IMR-90 (cell line): ENCODE measurements around the gene AMBRA1. TPM values are rescaled to one million over a fixed set of nuclear protein-coding genes. Genes with fewer than 3 reads are reported as not detected.

Source experiments
- ATAC-seq: fragments of 200-7000 bp; cut with Tn5 transposase; 2 replicates; pipeline ENCODE4 v1.9.1; 2020; ENCODE audit warnings: low read depth, mild to moderate bottlenecking, moderate library complexity
- BruUV-seq: library from RNA; stranded (reverse); fragments of 400-500 nt; replicated peaks from 2 replicates; lab custom pipeline; 2021; lab: Mats Ljungman, UMichigan
- CTCF ChIA-PET: fragments of 300-600 bp; formaldehyde crosslinking; extraction: SDS; loops from one replicate; lab custom pipeline; 2021; ENCODE audit warnings: antibody characterized with exemption; lab: Yijun Ruan, JAX
- POLR2A ChIA-PET: fragments of 300-600 bp; sonication (Branson Sonifier 250); formaldehyde crosslinking; loops from one replicate; lab custom pipeline; 2022; ENCODE audit warnings: antibody characterized with exemption; ENCODE audit not compliant: unreplicated experiment; lab: Charles Lee
- DNase-seq: peaks from one replicate; pipeline ENCODE4 v3.0.0; 2013
- H2AFZ ChIP-seq: replicated peaks from 2 replicates; pipeline ENCODE3; 2013; ENCODE audit warnings: low read length, mild to moderate bottlenecking; ENCODE audit not compliant: poor library complexity
- H2AK5ac ChIP-seq: 2 replicates; pipeline ENCODE4 v1.6.1; 2013; ENCODE audit warnings: low read depth, low read length, inconsistent platforms
- H2AK9ac ChIP-seq: replicated peaks from 2 replicates; pipeline ENCODE3; 2013; ENCODE audit warnings: mild to moderate bottlenecking, low read depth, low read length, moderate library complexity; ENCODE audit not compliant: poor library complexity
- H2BK120ac ChIP-seq: 2 replicates; pipeline ENCODE4 v1.6.1; 2013; ENCODE audit warnings: low read depth, low read length, inconsistent platforms
- H2BK15ac ChIP-seq: 3 replicates; pipeline ENCODE4 v1.6.1; 2013; ENCODE audit warnings: low read depth, low read length, inconsistent platforms
- H2BK20ac ChIP-seq: 2 replicates; pipeline ENCODE4 v1.6.1; 2013; ENCODE audit warnings: low read depth, mild to moderate bottlenecking, inconsistent platforms, low read length, moderate library complexity
- H2BK5ac ChIP-seq: 2 replicates; pipeline ENCODE4 v1.6.1; 2013; ENCODE audit warnings: mild to moderate bottlenecking, low read depth, low read length, inconsistent platforms; ENCODE audit not compliant: poor library complexity, severe bottlenecking
- H3K14ac ChIP-seq: replicated peaks from 2 replicates; pipeline ENCODE4 v1.6.1; 2013; ENCODE audit warnings: low read depth, low read length, inconsistent platforms
- H3K18ac ChIP-seq: 2 replicates; pipeline ENCODE4 v1.6.1; 2013; ENCODE audit warnings: low read depth, low read length, control low read depth
- H3K23ac ChIP-seq: 2 replicates; pipeline ENCODE4 v1.6.1; 2013; ENCODE audit warnings: low read depth, low read length, inconsistent platforms
- H3K27ac ChIP-seq: 2 replicates; pipeline ENCODE4 v1.5.1; 2013; ENCODE audit warnings: mild to moderate bottlenecking, control low read depth, low read length; ENCODE audit not compliant: insufficient read depth
- H3K27me3 ChIP-seq: 2 replicates; pipeline ENCODE4 v1.6.1; 2013; ENCODE audit warnings: low read length; ENCODE audit not compliant: control insufficient read depth, insufficient read depth
- H3K36me3 ChIP-seq: 2 replicates; pipeline ENCODE4 v1.6.1; 2013; ENCODE audit warnings: low read length, mixed read lengths; ENCODE audit not compliant: control insufficient read depth, insufficient read depth
- H3K4ac ChIP-seq: 2 replicates; pipeline ENCODE4 v1.6.1; 2013; ENCODE audit warnings: low read depth, low read length, inconsistent platforms
- H3K4me1 ChIP-seq: 2 replicates; pipeline ENCODE4 v1.6.1; 2013; ENCODE audit warnings: low read length, mixed read lengths; ENCODE audit not compliant: control insufficient read depth, insufficient read depth
- H3K4me2 ChIP-seq: 2 replicates; pipeline ENCODE4 v1.6.1; 2013; ENCODE audit warnings: low read depth, mild to moderate bottlenecking, control low read depth, low read length, moderate library complexity
- H3K4me3 ChIP-seq: 2 replicates; pipeline ENCODE4 v1.5.1; 2013; ENCODE audit warnings: low read depth, mild to moderate bottlenecking, control low read depth, low read length, moderate library complexity; ENCODE audit not compliant: insufficient read depth
- H3K56ac ChIP-seq: 2 replicates; pipeline ENCODE4 v1.6.1; 2013; ENCODE audit warnings: low read length, inconsistent platforms; ENCODE audit not compliant: insufficient read depth; ENCODE audit errors: extremely low read depth
- H3K79me1 ChIP-seq, 2 experiments: 2 replicates each; pipeline ENCODE4 v1.6.1; 2013; ENCODE audit warnings: low read length in 2 of 2, inconsistent platforms in 1 of 2, low read depth in 1 of 2
- H3K9ac ChIP-seq: 2 replicates; pipeline ENCODE4 v1.6.1; 2013; ENCODE audit warnings: low read depth, low read length, control low read depth
- H3K9me1 ChIP-seq: 2 replicates; pipeline ENCODE4 v1.6.1; 2013; ENCODE audit warnings: low read length, inconsistent platforms; ENCODE audit not compliant: insufficient read depth
- H3K9me3 ChIP-seq: 2 replicates; pipeline ENCODE4 v1.6.1; 2013; ENCODE audit warnings: low read length; ENCODE audit not compliant: control insufficient read depth, insufficient read depth
- H4K20me1 ChIP-seq: 2 replicates; pipeline ENCODE4 v1.6.1; 2013; ENCODE audit warnings: low read length, inconsistent platforms; ENCODE audit not compliant: insufficient read depth
- H4K5ac ChIP-seq: 2 replicates; pipeline ENCODE4 v1.6.1; 2013; ENCODE audit warnings: mild to moderate bottlenecking, low read depth, low read length, control low read depth
- H4K8ac ChIP-seq, 2 experiments: 2 replicates each; pipeline ENCODE4 v1.6.1; 2013; ENCODE audit warnings: low read depth in 2 of 2, low read length in 2 of 2, control low read depth in 1 of 2, inconsistent platforms in 1 of 2
- H4K91ac ChIP-seq: 2 replicates; pipeline ENCODE4 v1.6.1; 2013; ENCODE audit warnings: low read depth, low read length, inconsistent platforms; ENCODE audit not compliant: insufficient read depth
- CEBPB ChIP-seq: IDR thresholded peaks from 2 replicates; pipeline ENCODE4 v1.6.1; 2012; ENCODE audit warnings: low read depth, low read length, improper control_type of control experiment
- WGBS, 2 experiments: methylation state at CpG; one replicate each; pipeline versions ENCODE4 v1.1.5 to v1.1.7; 2013; ENCODE audit warnings: missing lambda C conversion rate in 2 of 2; ENCODE audit not compliant: insufficient read length in 1 of 2; ENCODE audit errors: extremely low coverage in 2 of 2; 5-methylcytosine and 5-hydroxymethylcytosine counted together
- dilution Hi-C: fragments of 300-500 bp; cut with HindIII; formaldehyde crosslinking; loops from one replicate; pipeline ENCODE4 v1.14.3; 2018; ENCODE audit warnings: low sequenced_read_pairs; ENCODE audit not compliant: unreplicated experiment
- in situ Hi-C: fragments of 300-500 bp; cut with MboI; formaldehyde crosslinking; loops from 3 replicates; pipeline ENCODE4 v1.14.3; 2019; ENCODE audit warnings: low sequenced_read_pairs, inconsistent platforms, mixed read lengths
- intact Hi-C: fragments of 100-400 bp; cut with micrococcal nuclease; formaldehyde crosslinking; loops from 2 replicates; pipeline ENCODE4 v1.10.0; 2022
- polyA plus RNA-seq, 3 experiments: library from polyadenylated mRNA; depleted of rRNA; stranded (reverse); fragments of >200 nt; gene quantifications; 2 replicates each; pipeline ENCODE4 v1.2.3, GENCODE V29; 2012; ENCODE audit warnings: low replicate concordance in 1 of 3
- total RNA-seq: library from RNA; depleted of rRNA; stranded (reverse); fragments of >200 nt; gene quantifications from 2 replicates; pipeline ENCODE4 v1.2.3, GENCODE V29; 2012

The AMBRA1 gene
- total and polyA plus RNA-seq, 2 of the 4 experiments (the other 2 are of a cell fraction): 9.4 to 18.3 TPM

- H2BK15ac ChIP-seq: no peak overlapping the region
- peaks cover 2% of the 10 kb centered on the region; the same call in 1 of the 2 replicates for H3K9me3 ChIP-seq
- H2AK9ac ChIP-seq: no peak overlapping the region
- no peaks in the 10 kb centered on the region for H4K20me1 ChIP-seq
- no peaks in the 10 kb centered on the region for H3K27me3 ChIP-seq
- H2AK5ac ChIP-seq: no peak overlapping the region
- H3K14ac ChIP-seq: no peak overlapping the region
- intact Hi-C loops (no loop called here), dilution Hi-C loops (no loop called here), in situ Hi-C loops (no loop called here)
- DNase-seq (no peak), ATAC-seq (no peak)
- H3K27ac ChIP-seq: no peak overlapping the region
- no peak overlapping the region for H3K56ac ChIP-seq
- H3K79me1 ChIP-seq: peaks cover 29 to 47% of the 10 kb centered on the region in 2 experiments
- peaks cover 3% of the 10 kb centered on the region for H3K4me1 ChIP-seq
- H3K4ac ChIP-seq: no peak overlapping the region
- TF ChIP-seq CEBPB: no peak
- ChIA-PET POLR2A (no interaction called here), CTCF (interaction anchor here (0.7 kb wide), 1 partner anchor 908 kb away, joined by 3 read pairs; no protein-coding TSS in a partner anchor)
- H3K36me3 ChIP-seq: peaks cover 15% of the 10 kb centered on the region
- no peak overlapping the region for H4K8ac ChIP-seq
- H3K4me3 ChIP-seq: no peak overlapping the region
- WGBS, 2 experiments: no CpG with 5 or more reads among the region's 3 CpGs
- no peak overlapping the region; the same call in 1 of the 2 replicates for H3K23ac ChIP-seq
- H3K4me2 ChIP-seq: no peak overlapping the region
- H2BK5ac ChIP-seq: no peak overlapping the region
- no peak overlapping the region for H2BK120ac ChIP-seq
- H4K5ac ChIP-seq: no peak overlapping the region
- H2AFZ ChIP-seq: no peak overlapping the region
- no peaks in the 10 kb centered on the region for H3K9me1 ChIP-seq
- H4K91ac ChIP-seq: no peak overlapping the region
- no TSS peak for BruUV-seq
- no peak overlapping the region for H3K18ac ChIP-seq
- H3K9ac ChIP-seq: no peak overlapping the region
- H2BK20ac ChIP-seq: no peak overlapping the region; the same call in 1 of the 2 replicates
Measured at GRCh38 chr11:46641639-46642038, 47.8 kb upstream of the AMBRA1 start.
